CD14-positive monocyte (primary cell): ENCODE results near the gene SOX14. TPM values are rescaled to one million over a fixed set of nuclear protein-coding genes. Genes with fewer than 3 reads are reported as not detected.

ENCODE experiments used
- DNase-seq, 3 donors: peaks; one replicate each; pipeline ENCODE4 v3.0.0-alpha.2; 2011 to 2022
- H2AFZ ChIP-seq: 2 replicates; pipeline ENCODE4 v1.6.0; 2012; ENCODE audit warnings: mild to moderate bottlenecking, low read depth, low read length, inconsistent platforms; ENCODE audit not compliant: insufficient read depth, poor library complexity, severe bottlenecking
- H3K27ac ChIP-seq, 2 donors: 1 replicate in 1 of 2; 2 replicates in 1 of 2; pipeline ENCODE4 v1.5.1; 2012 to 2013; ENCODE audit warnings: low read length in 2 of 2, control low read depth in 1 of 2, inconsistent platforms in 1 of 2, low read depth in 1 of 2, mild to moderate bottlenecking in 1 of 2
- H3K27me3 ChIP-seq, 2 donors: one replicate each; pipeline versions ENCODE4 v1.6.0 to v1.6.1; 2011 to 2013; ENCODE audit warnings: low read length in 2 of 2; ENCODE audit not compliant: control insufficient read depth in 2 of 2, insufficient read depth in 2 of 2
- H3K36me3 ChIP-seq, 2 donors: replicated peaks in 1 of 2; 1 replicate in 1 of 2; 2 replicates in 1 of 2; pipeline versions ENCODE4 v1.5.1 to v1.6.1; 2012 to 2013; ENCODE audit warnings: low read length in 2 of 2, control low read depth in 1 of 2, inconsistent platforms in 1 of 2, mild to moderate bottlenecking in 1 of 2; ENCODE audit not compliant: insufficient read depth in 2 of 2, control insufficient read depth in 1 of 2
- H3K4me1 ChIP-seq, 2 donors: 1 replicate in 1 of 2; 2 replicates in 1 of 2; pipeline versions ENCODE4 v1.5.1 to v1.6.1; 2012 to 2013; ENCODE audit warnings: low read length in 2 of 2, control low read depth in 1 of 2, inconsistent platforms in 1 of 2, mild to moderate bottlenecking in 1 of 2, moderate library complexity in 1 of 2; ENCODE audit not compliant: insufficient read depth in 2 of 2, control insufficient read depth in 1 of 2
- H3K4me2 ChIP-seq: replicated peaks from 2 replicates; pipeline ENCODE3; 2012; ENCODE audit warnings: low read length, moderate library complexity, mild to moderate bottlenecking; ENCODE audit not compliant: poor library complexity, severe bottlenecking; ENCODE audit errors: extremely low read depth
- H3K4me3 ChIP-seq, 3 experiments: fragments of 200-600 bp in 1 of 3; sonication (generic) in 1 of 3; replicated peaks in 1 of 3; 1 replicate in 2 of 3; 2 replicates in 1 of 3; pipeline ENCODE4 v1.5.1; 2011 to 2013; ENCODE audit warnings: low read length in 3 of 3, mild to moderate bottlenecking in 3 of 3, control low read depth in 2 of 3, low read depth in 2 of 3, inconsistent platforms in 1 of 3, moderate library complexity in 1 of 3
- H3K79me2 ChIP-seq: 2 replicates; pipeline ENCODE4 v1.6.0; 2012; ENCODE audit warnings: mild to moderate bottlenecking, control low read depth, inconsistent platforms, low read length, moderate library complexity; ENCODE audit not compliant: insufficient read depth
- H3K9ac ChIP-seq: 2 replicates; pipeline ENCODE4 v1.6.0; 2017; ENCODE audit warnings: low read length, mild to moderate bottlenecking; ENCODE audit not compliant: insufficient read depth, poor library complexity, severe bottlenecking
- H3K9me3 ChIP-seq, 2 donors: replicated peaks in 1 of 2; 1 replicate in 1 of 2; 2 replicates in 1 of 2; pipeline versions ENCODE4 v1.5.1 to v1.6.1; 2012 to 2013; ENCODE audit warnings: low read length in 2 of 2, control low read depth in 1 of 2; ENCODE audit not compliant: control insufficient read depth in 1 of 2, insufficient read depth in 1 of 2
- H4K20me1 ChIP-seq: 2 replicates; pipeline ENCODE4 v1.6.0; 2012; ENCODE audit warnings: mild to moderate bottlenecking, low read length, control low read depth, moderate library complexity; ENCODE audit not compliant: insufficient read depth
- H3K27ac Mint-ChIP-seq, 7 donors: one replicate each; pipeline ENCODE4 v1.8.0; 2020; ENCODE audit warnings: mild to moderate bottlenecking in 7 of 7, mixed read lengths in 7 of 7, moderate library complexity in 6 of 7, inconsistent platforms in 2 of 7
- H3K27me3 Mint-ChIP-seq, 3 donors: one replicate each; pipeline ENCODE4 v1.8.0; 2021 to 2022; ENCODE audit warnings: low read depth in 3 of 3, mild to moderate bottlenecking in 3 of 3, mixed read lengths in 3 of 3, moderate library complexity in 3 of 3, inconsistent platforms in 1 of 3
- H3K36me3 Mint-ChIP-seq, 2 donors: one replicate each; pipeline ENCODE4 v1.8.0; 2020; ENCODE audit warnings: mixed read lengths in 2 of 2, inconsistent platforms in 1 of 2, mild to moderate bottlenecking in 1 of 2
- H3K4me1 Mint-ChIP-seq: one replicate; pipeline ENCODE4 v1.8.0; 2020; ENCODE audit warnings: mild to moderate bottlenecking, mixed read lengths
- H3K4me3 Mint-ChIP-seq, 2 donors: one replicate each; pipeline ENCODE4 v1.8.0; 2020; ENCODE audit warnings: mild to moderate bottlenecking in 2 of 2, mixed read lengths in 2 of 2, moderate library complexity in 1 of 2
- H3K9me3 Mint-ChIP-seq, 7 donors: one replicate each; pipeline ENCODE4 v1.8.0; 2020 to 2022; ENCODE audit warnings: mixed read lengths in 7 of 7, mild to moderate bottlenecking in 6 of 7, moderate library complexity in 6 of 7, inconsistent platforms in 2 of 7
- CTCF ChIP-seq: fragments of 200-600 bp; IDR thresholded peaks from one replicate; pipeline ENCODE4 v1.8.0; 2022; ENCODE audit warnings: antibody characterized with exemption, mild to moderate bottlenecking
- WGBS: methylation state at CpG from one replicate; pipeline ENCODE4 v1.1.5; 2013; ENCODE audit warnings: missing lambda C conversion rate; ENCODE audit not compliant: insufficient coverage; 5-methylcytosine and 5-hydroxymethylcytosine counted together
- intact Hi-C, 2 donors: fragments of 100-400 bp; cut with micrococcal nuclease; formaldehyde crosslinking; loops; one replicate each; pipeline versions ENCODE4 v1.15.0 to v1.15.1; 2023
- polyA plus RNA-seq, 3 donors: library from polyadenylated mRNA; depleted of rRNA in 1 of 3; unstranded in 2 of 3; stranded (reverse) in 1 of 3; fragments of 300-500 nt in 2 of 3; fragments of >200 nt in 1 of 3; fragmentation: Illumina TruSeq in 2 of 3; gene quantifications; 1 replicate in 2 of 3; 2 replicates in 1 of 3; pipeline ENCODE4 v1.2.3, GENCODE V29; 2012 to 2021

Gene SOX14
- polyA plus RNA-seq, 3 donors = not detected

GRCh38 chr3:137763594-137763938, 549 bp upstream of the SOX14 start:
- H3K4me1 Mint-ChIP-seq = peaks cover 9% of the 10 kb centered on the region
- Histone ChIP-seq H3K36me3 (no peaks in the 10 kb centered on the region), H2AFZ (no peak overlapping the region), H3K4me3 (no peak overlapping the region), H4K20me1 (no peaks in the 10 kb centered on the region), H3K9me3 (peaks cover 5 to 72% of the 10 kb centered on the region in 2 donors), H3K79me2 (no peaks in the 10 kb centered on the region), H3K27me3 (peaks cover 66 to 96% of the 10 kb centered on the region in 2 donors), H3K4me1 (no peaks in the 10 kb centered on the region), H3K27ac (no peak overlapping the region), H3K4me2 (no peak overlapping the region), H3K9ac (no peak overlapping the region)
- peaks cover 0 to 17% (median 8%) of the 10 kb centered on the region in 7 donors for H3K9me3 Mint-ChIP-seq
- peak overlapping the region in 1 of 2 donors; percentile 85 for H3K4me3 Mint-ChIP-seq
- no peak overlapping the region for H3K27ac Mint-ChIP-seq
- TF ChIP-seq CTCF = no peak
- intact Hi-C loops = no loop called here
- no peaks in the 10 kb centered on the region for H3K36me3 Mint-ChIP-seq
- WGBS = 2% methylated on average over 14 of the region's 18 CpGs
- peaks cover 91 to 96% (median 95%) of the 10 kb centered on the region in 3 donors for H3K27me3 Mint-ChIP-seq
- DNase-seq = no peak

GRCh38 chr3:137764563-137765309, 621 bp downstream of the SOX14 start:
- Histone ChIP-seq H2AFZ (no peak overlapping the region), H3K4me3 (no peak overlapping the region), H3K27me3 (peaks cover 74 to 99% of the 10 kb centered on the region in 2 donors), H3K9ac (no peak overlapping the region), H3K4me2 (no peak overlapping the region), H3K36me3 (no peaks in the 10 kb centered on the region), H3K27ac (no peak overlapping the region), H3K4me1 (no peaks in the 10 kb centered on the region), H3K79me2 (no peaks in the 10 kb centered on the region), H3K9me3 (peaks cover 5 to 77% of the 10 kb centered on the region in 2 donors), H4K20me1 (no peaks in the 10 kb centered on the region)
- Mint-ChIP-seq H3K36me3 (peaks cover 0 to 2% of the 10 kb centered on the region in 2 donors), H3K4me3 (peak overlapping the region; percentile 27 to 73), H3K4me1 (peaks cover 9% of the 10 kb centered on the region), H3K27me3 (peaks cover 98 to 99% (median 98%) of the 10 kb centered on the region in 3 donors), H3K27ac (no peak overlapping the region), H3K9me3 (peaks cover 0 to 22% (median 12%) of the 10 kb centered on the region in 7 donors)
- TF ChIP-seq CTCF = no peak
- intact Hi-C loops = no loop called here
- no peak for DNase-seq
- WGBS = 6% methylated on average over 57 of the region's 58 CpGs
